HG03095 (cell line): ENCODE data around the gene IL6.
"Not testable (repeated sequence)": the region's sequence is repeated elsewhere in the genome, so short reads cannot be mapped to it uniquely, and the experiment has no call there.

Experiments
- ATAC-seq: cut with Tn5 transposase; IDR thresholded peaks from one replicate; pipeline ENCODE4 v1.9.1; 2021; ENCODE audit warnings: moderate library complexity; ENCODE audit not compliant: unreplicated experiment

IL6 gene

DNA sequence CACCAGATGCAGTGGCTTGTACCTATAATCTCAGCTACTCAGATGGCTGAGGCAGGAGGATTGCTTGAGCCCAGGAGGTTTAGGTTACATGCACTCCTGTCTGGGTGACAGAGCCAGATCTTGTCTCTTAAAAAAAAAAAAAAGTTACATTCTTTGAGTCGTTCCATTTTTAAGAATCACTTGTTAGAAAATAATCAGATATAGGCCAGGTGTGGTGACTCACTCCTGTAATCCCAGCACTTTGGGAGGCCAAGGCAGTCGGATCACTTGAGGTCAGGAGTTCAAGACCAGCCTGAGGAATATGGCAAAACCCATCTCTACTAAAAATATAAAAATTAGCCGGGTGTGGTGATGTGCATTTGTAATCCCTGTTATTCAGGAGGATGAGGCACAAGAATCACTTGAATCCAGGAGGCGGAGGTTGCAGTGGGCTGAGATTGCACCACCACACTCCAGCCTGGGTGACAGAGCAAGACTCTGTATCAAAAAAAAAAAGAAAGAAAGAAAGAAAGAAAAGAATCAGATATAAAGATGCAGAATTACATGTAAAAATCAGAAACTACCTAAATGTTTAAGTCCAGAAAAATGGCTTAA lies 52.8 kb downstream of the IL6 start:
- not testable (repeated sequence) for ATAC-seq

- no peak for ATAC-seq
Observed at GRCh38 chr7:22781230-22781711, 54.3 kb downstream of the IL6 start.
